ENCODE results near the gene DICER1. TPM values are rescaled to one million over a fixed set of nuclear protein-coding genes. Genes with fewer than 3 reads are reported as not detected.

Gene DICER1
- total and polyA plus RNA-seq, 2 donors (not counting 1 experiment from before 2014, with no cell fraction given), result 15.4 to 90.4 TPM

- DNase-seq (no peak), ATAC-seq (ENCODE audit: low read depth) (no peak)
- intact Hi-C loops (cut with micrococcal nuclease), result no loop called here
- ChIA-PET POLR2A (no interaction called here), CTCF (interaction anchor here (0.6 to 1.1 kb wide), 2 partner anchors 51 to 187 kb away, joined by 4 to 5 read pairs; no protein-coding TSS in a partner anchor)
- no peaks in the 10 kb centered on the region for H3K4me1 ChIP-seq (ENCODE audit: control insufficient read depth in 2 of 2, insufficient read depth in 2 of 2, low read length in 2 of 2)
- Mint-ChIP-seq H3K4me3 (no peak overlapping the region), H3K27me3 (no peaks in the 10 kb centered on the region), H3K27ac (no peak overlapping the region), H3K9me3 (ENCODE audit: insufficient read depth) (no peaks in the 10 kb centered on the region), H3K4me1 (no peaks in the 10 kb centered on the region)
- H3K4me2 ChIP-seq (replicated peaks; ENCODE audit: low read depth, low read length, poor library complexity, severe bottlenecking), result no peak overlapping the region
- H3K9ac ChIP-seq (ENCODE audit: low read length), result no peak overlapping the region
- H3K79me2 ChIP-seq (ENCODE audit: control insufficient read depth, insufficient read depth, low read length), result no peaks in the 10 kb centered on the region
- no CpG with 5 or more reads among the region's 2 CpGs for WGBS (ENCODE audit: insufficient coverage)
- H3K4me3 ChIP-seq (ENCODE audit: control extremely low read depth in 1 of 5, extremely low read depth in 1 of 5, insufficient read depth in 1 of 5, low read depth in 2 of 5, low read length in 4 of 5), result no peak overlapping the region
- no peaks in the 10 kb centered on the region for H3K27me3 ChIP-seq (replicated peaks in 1 of 4; ENCODE audit: control extremely low read depth in 1 of 4, control insufficient read depth in 3 of 4, insufficient read depth in 4 of 4, low read length in 3 of 4)
- TF ChIP-seq CTCF (IDR thresholded peaks at IDR 0.05) (no peak), EZH2 (IDR thresholded peaks at IDR 0.05; ENCODE audit: borderline replicate concordance, insufficient read depth, low read depth, low read length, poor library complexity, severe bottlenecking) (no peak)
- H3K36me3 ChIP-seq (replicated peaks in 1 of 2; ENCODE audit: control extremely low read depth in 1 of 2, control insufficient read depth in 1 of 2, extremely low read depth in 1 of 2, insufficient read depth in 2 of 2, low read length in 1 of 2), result no peaks in the 10 kb centered on the region
- H2AFZ ChIP-seq (ENCODE audit: insufficient read depth, low read depth, low read length, poor library complexity, severe bottlenecking), result no peak overlapping the region
- no peaks in the 10 kb centered on the region for H3K9me3 ChIP-seq (ENCODE audit: control extremely low read depth in 1 of 3, control insufficient read depth in 2 of 3, insufficient read depth in 1 of 3, low read length in 2 of 3)
- no peaks in the 10 kb centered on the region for H4K20me1 ChIP-seq (ENCODE audit: control insufficient read depth, insufficient read depth, low read length, poor library complexity, severe bottlenecking)
- H3K27ac ChIP-seq (ENCODE audit: low read length in 2 of 2), result no peak overlapping the region
These were observed 17.0 kb upstream of the DICER1 start for GRCh38 chr14:95174184-95174792.

GRCh38 chr14:95173518-95173917 is 16.2 kb upstream of the DICER1 start:
- intact Hi-C loops (cut with micrococcal nuclease), result no loop called here
- no peaks in the 10 kb centered on the region for H3K4me1 Mint-ChIP-seq
- Histone ChIP-seq H3K27me3 (replicated peaks in 1 of 4; ENCODE audit: control extremely low read depth in 1 of 4, control insufficient read depth in 3 of 4, insufficient read depth in 4 of 4, low read length in 3 of 4) (no peaks in the 10 kb centered on the region), H4K20me1 (ENCODE audit: control insufficient read depth, insufficient read depth, low read length, poor library complexity, severe bottlenecking) (no peaks in the 10 kb centered on the region), H3K4me1 (ENCODE audit: control insufficient read depth in 2 of 2, insufficient read depth in 2 of 2, low read length in 2 of 2) (no peaks in the 10 kb centered on the region), H3K27ac (ENCODE audit: low read length in 2 of 2) (no peak overlapping the region), H3K79me2 (ENCODE audit: control insufficient read depth, insufficient read depth, low read length) (no peaks in the 10 kb centered on the region), H3K4me2 (replicated peaks; ENCODE audit: low read depth, low read length, poor library complexity, severe bottlenecking) (no peak overlapping the region), H3K4me3 (ENCODE audit: control extremely low read depth in 1 of 5, extremely low read depth in 1 of 5, insufficient read depth in 1 of 5, low read depth in 2 of 5, low read length in 4 of 5) (no peak overlapping the region), H2AFZ (ENCODE audit: insufficient read depth, low read depth, low read length, poor library complexity, severe bottlenecking) (no peak overlapping the region), H3K9me3 (ENCODE audit: control extremely low read depth in 1 of 3, control insufficient read depth in 2 of 3, insufficient read depth in 1 of 3, low read length in 2 of 3) (no peaks in the 10 kb centered on the region), H3K36me3 (replicated peaks in 1 of 2; ENCODE audit: control extremely low read depth in 1 of 2, control insufficient read depth in 1 of 2, extremely low read depth in 1 of 2, insufficient read depth in 2 of 2, low read length in 1 of 2) (no peaks in the 10 kb centered on the region), H3K9ac (ENCODE audit: low read length) (no peak overlapping the region)
- H3K4me3 Mint-ChIP-seq, result no peak overlapping the region
- no peak overlapping the region for H3K27ac Mint-ChIP-seq
- H3K27me3 Mint-ChIP-seq, result no peaks in the 10 kb centered on the region
- TF ChIP-seq EZH2 (IDR thresholded peaks at IDR 0.05; ENCODE audit: borderline replicate concordance, insufficient read depth, low read depth, low read length, poor library complexity, severe bottlenecking) (no peak), CTCF (IDR thresholded peaks at IDR 0.05) (no peak)
- POLR2A ChIA-PET, result no interaction called here
- CTCF ChIA-PET, result no interaction called here
- DNase-seq (no peak), ATAC-seq (ENCODE audit: low read depth) (no peak)
- H3K9me3 Mint-ChIP-seq (ENCODE audit: insufficient read depth), result no peaks in the 10 kb centered on the region

Measured in B cell (primary cell).